HG03354 (cell line): ENCODE data around the gene PHC3.
"Not testable (repeated sequence)": the region's sequence is repeated elsewhere in the genome, so short reads cannot be mapped to it uniquely, and the experiment has no call there.

Source experiments
- ATAC-seq: cut with Tn5 transposase; IDR thresholded peaks from one replicate; pipeline ENCODE4 v1.9.1; 2021; ENCODE audit warnings: mild to moderate bottlenecking; ENCODE audit not compliant: unreplicated experiment, poor library complexity, severe bottlenecking

The PHC3 gene

DNA sequence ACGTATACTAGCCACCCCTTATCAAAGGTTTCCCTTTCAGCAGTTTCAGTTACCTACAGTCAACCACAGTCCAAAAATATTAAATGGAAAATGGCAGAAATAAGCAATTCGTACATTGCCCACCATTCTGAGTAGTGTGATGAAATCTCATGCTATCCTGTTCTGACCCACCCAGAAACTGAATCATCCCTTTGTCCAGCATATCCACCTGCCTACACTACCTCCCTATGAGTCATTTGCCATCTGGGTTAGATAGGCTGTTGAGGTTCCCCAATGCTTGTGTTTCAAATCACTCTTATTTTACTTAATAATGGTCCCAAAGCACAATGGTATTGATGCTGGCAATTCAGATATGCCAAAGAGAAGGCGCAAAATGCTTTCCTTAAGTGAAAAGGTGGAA lies 15.3 kb upstream of the PHC3 start:
- no peak for ATAC-seq

DNA sequence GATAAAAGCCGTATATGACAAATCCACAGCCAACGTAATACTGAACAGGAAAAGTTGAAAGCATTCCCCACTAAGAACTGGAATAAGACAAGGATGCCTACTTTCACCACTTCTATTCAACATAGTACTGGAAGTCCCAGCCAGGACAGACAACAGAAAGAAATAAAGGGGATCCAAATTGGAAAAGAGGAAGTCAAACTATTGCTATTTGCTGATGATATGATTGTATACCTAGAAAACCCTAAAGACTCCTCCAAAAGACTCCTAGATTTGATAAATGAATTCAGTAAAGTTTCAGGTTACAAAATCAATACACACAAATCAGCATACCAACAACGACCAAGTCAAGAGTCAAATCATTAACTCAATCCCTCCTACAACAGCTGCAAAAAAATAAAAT lies 14.2 kb upstream of the PHC3 start:
- not testable (repeated sequence) for ATAC-seq

DNA sequence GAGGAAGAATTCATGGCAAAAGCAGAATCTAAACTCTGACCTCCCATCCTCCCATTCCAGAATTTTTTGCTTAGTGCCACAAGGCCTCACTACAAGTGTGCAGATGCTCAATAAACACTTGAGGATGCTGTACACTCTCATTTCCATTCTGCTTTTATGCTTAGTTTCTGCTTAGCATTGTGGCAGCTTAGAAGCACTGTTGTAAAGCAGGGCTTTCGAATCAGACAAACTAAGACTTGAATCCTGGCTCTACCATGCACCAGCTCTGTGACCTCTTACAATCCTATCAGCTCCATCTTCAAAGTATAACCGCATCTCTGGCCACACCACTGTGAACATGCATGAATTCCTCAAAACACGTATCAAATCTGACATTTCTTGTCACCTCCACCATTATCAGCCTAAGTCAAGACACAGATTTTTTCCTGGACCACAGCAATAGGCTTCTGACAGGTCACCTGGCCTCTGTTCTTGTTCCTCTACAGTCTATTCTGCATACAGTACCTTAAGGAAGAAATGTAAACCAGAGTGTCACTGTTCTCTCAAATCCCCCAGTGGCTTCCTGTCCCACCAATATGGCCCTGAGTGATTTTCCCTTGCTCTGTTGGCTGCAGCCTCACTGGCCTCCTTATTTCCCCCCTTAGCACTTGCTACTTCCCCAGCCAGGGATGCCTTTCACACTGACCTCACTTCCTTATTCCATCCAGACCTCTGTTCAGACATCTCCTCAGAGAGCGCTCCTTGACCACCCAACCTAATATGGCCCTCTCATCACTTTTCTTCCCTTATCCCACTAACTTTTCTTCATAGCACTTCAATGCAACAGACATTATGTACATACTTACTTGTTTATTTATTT lies 8.1 kb upstream of the PHC3 start:
- peak; percentile 23 for ATAC-seq

- ATAC-seq, result peak; percentile 37
Measured at GRCh38 chr3:170180079-170180907, 1.2 kb downstream of the PHC3 start.

- no peak for ATAC-seq
Measured at GRCh38 chr3:170179432-170179831, 2.1 kb downstream of the PHC3 start.

DNA sequence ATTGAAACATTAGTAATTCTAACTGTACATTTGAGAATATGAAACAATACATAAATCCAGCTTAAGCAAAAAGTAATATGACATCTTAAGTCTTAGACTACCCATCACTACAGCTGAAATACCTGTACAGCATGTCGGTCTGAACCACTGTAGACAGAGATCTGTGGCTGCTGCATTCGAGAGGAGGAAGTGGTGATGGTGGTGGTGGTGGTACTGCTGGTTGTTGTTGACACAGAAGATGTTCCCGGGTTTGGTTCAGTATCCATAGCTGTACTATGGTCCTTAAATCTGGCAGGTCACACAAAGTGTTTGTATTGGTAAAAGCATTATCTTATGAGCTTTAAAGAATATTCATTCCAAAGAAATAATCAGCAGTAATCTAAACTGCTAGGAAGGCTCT lies 2.9 kb downstream of the PHC3 start:
- ATAC-seq, result no peak

DNA sequence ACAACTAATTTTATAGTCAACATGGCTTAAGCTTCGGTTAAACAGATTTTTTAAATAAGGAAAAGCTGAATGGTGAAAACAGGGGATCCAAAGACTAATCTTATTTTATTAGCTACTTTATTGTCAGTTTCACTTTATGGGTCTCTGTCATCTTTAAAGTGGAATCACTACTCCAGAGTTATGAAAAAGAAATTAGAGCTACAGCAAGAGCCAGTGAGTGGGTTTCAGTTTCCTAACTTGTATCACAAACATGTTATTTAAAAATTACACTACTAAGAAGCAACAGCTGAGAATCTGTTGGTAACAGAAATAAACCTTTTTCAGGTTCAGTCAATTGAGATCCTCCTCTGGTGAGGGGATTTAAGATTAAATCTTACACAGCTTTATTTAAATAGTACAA lies 10.0 kb downstream of the PHC3 start:
- peak; percentile 90 for ATAC-seq

GRCh38 chr3:170164717-170165116 lies 16.8 kb downstream of the PHC3 start:
- no peak for ATAC-seq

DNA sequence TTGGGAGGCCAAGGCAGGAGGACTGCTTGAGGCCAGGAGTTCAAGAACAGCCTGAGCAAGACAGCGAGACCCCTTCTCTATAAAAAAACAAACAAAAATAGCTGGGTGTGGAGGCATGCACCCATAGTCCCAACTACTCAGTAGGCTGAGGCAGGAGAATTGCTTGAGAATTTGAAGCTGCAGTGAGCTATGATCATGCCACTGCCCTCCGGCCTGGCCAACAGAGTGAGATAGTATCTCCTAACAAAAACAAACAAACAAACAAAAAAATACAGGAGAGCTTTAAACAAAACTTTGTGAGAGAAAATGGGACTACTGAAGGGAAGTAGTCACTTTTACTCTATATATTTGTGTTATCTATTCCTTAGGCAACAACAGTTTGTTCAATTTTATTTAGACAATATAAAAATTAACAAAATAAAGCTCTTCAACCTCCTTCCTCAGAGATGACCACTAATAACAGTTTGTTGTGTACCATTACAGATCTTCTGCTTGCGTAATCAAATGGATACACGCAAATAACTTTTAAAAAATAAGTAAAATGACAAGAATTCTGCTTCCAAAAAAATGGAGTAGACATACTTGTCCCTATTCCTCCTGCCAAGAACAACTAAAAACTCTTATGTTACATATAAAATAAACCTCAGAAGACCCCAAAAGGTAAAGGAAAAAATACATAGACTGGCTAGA lies 17.4 kb downstream of the PHC3 start:
- no peak for ATAC-seq

DNA sequence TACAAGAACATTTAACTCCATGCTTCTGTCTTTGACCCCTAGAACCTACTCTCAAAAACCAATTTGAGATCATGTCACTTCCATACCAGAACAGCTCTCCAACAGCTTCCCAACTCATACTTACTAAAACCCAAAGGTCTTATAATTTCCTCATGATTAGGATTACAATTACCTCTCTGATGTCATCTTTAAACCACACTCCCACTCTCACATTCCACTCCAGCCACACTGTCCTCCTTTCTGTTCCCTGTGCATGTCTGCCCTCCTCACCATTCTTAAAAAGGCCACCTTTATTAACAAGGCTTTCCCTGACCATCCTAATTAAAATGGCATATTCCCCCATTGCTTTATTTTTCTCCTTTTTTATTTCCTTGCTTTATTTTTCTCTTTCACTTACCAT lies 18.9 kb downstream of the PHC3 start:
- no peak for ATAC-seq

DNA sequence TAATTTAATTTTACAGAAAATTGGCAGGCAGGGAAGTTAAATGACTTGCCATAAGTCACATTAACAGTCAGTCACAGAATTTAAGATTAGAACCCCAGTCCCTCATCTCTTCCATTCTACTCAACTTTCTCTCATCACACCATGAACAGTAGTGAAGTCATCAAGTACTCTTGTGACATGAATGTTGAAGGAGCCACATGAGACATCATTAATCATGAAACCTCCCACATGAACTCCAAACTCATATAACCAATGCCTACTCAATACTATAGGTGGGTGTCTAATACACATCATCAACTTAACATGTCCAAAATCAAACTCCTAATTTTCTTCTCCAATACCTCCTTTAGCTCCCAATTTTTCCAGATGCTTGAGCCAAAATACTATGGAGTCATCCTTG lies 19.5 kb downstream of the PHC3 start:
- no peak for ATAC-seq

GRCh38 chr3:170159933-170160332 lies 21.6 kb downstream of the PHC3 start:
- ATAC-seq, result no peak

DNA sequence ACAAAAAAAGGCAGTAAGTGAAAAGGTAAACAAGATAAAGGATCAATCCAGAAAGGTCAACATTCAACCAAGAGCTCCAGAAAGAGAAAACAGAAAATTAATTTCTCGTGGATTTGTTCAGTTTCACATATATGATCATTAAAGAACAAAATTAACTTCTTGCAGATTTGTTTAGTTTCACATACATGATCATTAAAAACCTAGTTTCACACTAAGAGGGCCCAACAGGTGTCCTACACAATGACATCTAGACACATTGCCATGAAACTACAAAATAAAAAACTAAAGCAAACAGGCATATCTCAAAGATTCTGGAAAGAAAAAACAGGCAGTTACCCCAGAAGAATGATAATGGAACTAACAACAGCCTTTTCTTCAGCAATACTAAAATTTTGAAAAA lies 22.1 kb downstream of the PHC3 start:
- peak; percentile 55 for ATAC-seq

DNA sequence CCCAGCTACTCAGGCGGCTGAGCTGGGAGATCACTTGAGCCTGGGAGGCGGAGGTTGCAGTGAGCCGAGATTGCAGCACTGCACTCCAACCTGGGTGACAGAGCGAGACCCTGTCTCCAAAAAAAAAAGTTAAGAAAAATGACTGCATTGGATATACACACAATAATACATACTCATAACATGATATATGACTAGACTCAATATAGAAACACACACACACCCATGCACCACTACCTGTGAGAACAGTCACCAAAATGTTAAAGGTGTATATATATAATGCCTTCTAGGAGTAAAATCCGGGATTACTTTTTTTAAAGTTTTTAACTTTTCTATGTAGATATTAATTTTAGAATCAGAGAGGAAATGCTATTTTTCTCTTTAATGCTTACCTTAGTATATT lies 25.9 kb downstream of the PHC3 start:
- ATAC-seq, result no peak

GRCh38 chr3:170154569-170155143 lies 26.9 kb downstream of the PHC3 start:
- ATAC-seq, result peak; percentile 97

DNA sequence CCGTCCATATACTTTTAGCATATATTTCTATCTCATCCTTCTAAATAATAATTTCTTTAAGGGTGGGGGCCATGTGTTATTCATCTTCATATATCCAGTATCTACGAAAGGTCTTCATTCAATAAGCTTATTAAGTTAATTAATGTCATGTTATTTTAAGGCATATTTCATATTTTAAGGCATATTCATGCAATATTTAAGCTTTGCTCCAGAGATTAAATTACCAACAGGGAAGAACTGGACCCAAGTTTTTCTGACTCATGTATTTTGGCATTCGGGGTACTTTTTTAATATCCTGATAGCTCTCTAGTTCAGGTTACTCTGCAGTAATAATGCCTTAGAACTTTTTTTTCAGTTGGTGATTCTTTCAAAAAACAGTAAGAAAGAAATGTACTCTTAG lies 27.4 kb downstream of the PHC3 start:
- peak; percentile 26 for ATAC-seq

GRCh38 chr3:170151536-170151935 lies 30.0 kb downstream of the PHC3 start:
- ATAC-seq, result no peak

DNA sequence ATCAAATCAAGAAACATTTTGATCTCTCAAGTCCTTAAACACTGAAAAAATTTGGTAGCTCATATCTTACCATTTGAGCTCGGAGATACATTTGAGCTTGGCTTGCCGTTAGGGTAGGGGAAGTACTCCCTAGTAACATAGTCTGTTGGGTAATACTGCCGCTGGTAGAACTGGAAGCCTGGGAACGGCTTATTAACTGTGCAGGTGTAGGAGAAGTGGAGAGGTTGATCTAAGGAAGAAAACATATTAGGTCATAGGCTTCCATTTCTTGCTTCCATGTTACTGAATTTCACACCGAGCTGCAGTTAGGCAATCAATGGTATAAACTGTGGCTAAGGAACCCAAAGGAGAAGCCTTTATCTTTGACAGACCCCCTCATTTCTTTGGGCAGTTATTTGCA lies 32.5 kb downstream of the PHC3 start:
- no peak for ATAC-seq

GRCh38 chr3:170145278-170145677 lies 36.3 kb downstream of the PHC3 start:
- ATAC-seq, result no peak

GRCh38 chr3:170144437-170144843 lies 37.1 kb downstream of the PHC3 start:
- peak; percentile 98 for ATAC-seq
